Neuronal stem cell (in vitro differentiated cells): ENCODE results near the gene CHM.
"Not testable (repeated sequence)": the region's sequence is repeated elsewhere in the genome, so short reads cannot be mapped to it uniquely, and the experiment has no call there.

ENCODE experiments used
- DNase-seq: peaks from one replicate; pipeline ENCODE4 v3.0.0-alpha.2; 2013; ENCODE audit warnings: low spot score
- H2AFZ ChIP-seq: one replicate; pipeline ENCODE4 v1.6.1; 2013; ENCODE audit warnings: mild to moderate bottlenecking, low read length, inconsistent platforms
- H2AK5ac ChIP-seq: 2 replicates; pipeline ENCODE4 v1.6.1; 2013; ENCODE audit warnings: low read depth, mild to moderate bottlenecking, inconsistent platforms, low read length, moderate library complexity, mixed read lengths
- H2BK120ac ChIP-seq: 2 replicates; pipeline ENCODE4 v1.6.1; 2013; ENCODE audit warnings: low read depth, mild to moderate bottlenecking, inconsistent platforms, low read length, moderate library complexity, mixed read lengths
- H2BK12ac ChIP-seq: one replicate; pipeline ENCODE4 v1.6.1; 2013; ENCODE audit warnings: low read length, inconsistent platforms
- H2BK15ac ChIP-seq: 2 replicates; pipeline ENCODE4 v1.6.1; 2013; ENCODE audit warnings: mild to moderate bottlenecking, low read length, inconsistent platforms, mixed read lengths
- H2BK5ac ChIP-seq: one replicate; pipeline ENCODE4 v1.6.1; 2013; ENCODE audit warnings: inconsistent platforms, mild to moderate bottlenecking, low read length, moderate library complexity
- H3K14ac ChIP-seq: one replicate; pipeline ENCODE4 v1.6.1; 2013; ENCODE audit warnings: low read length, inconsistent platforms
- H3K18ac ChIP-seq: 2 replicates; pipeline ENCODE4 v1.6.1; 2013; ENCODE audit warnings: low read length, inconsistent platforms
- H3K23ac ChIP-seq: 2 replicates; pipeline ENCODE4 v1.6.1; 2013; ENCODE audit warnings: low read depth, mild to moderate bottlenecking, mixed read lengths, low read length, inconsistent platforms; ENCODE audit not compliant: poor library complexity
- H3K27ac ChIP-seq: replicated peaks from 3 replicates; pipeline ENCODE4 v1.5.1; 2013; ENCODE audit warnings: low read length, inconsistent platforms
- H3K27me3 ChIP-seq, 3 experiments: 2 replicates each; pipeline ENCODE4 v1.6.1; 2013; ENCODE audit warnings: low read length in 3 of 3, mild to moderate bottlenecking in 2 of 3, inconsistent platforms in 1 of 3, low read depth in 1 of 3, mixed read lengths in 1 of 3, moderate library complexity in 1 of 3; ENCODE audit not compliant: control insufficient read depth in 3 of 3, insufficient read depth in 3 of 3
- H3K36me3 ChIP-seq, 2 donors: replicated peaks in 1 of 2; 2 replicates each; pipeline ENCODE4 v1.6.1; 2013; ENCODE audit warnings: low read length in 2 of 2; ENCODE audit not compliant: control insufficient read depth in 2 of 2, insufficient read depth in 2 of 2
- H3K4ac ChIP-seq: 2 replicates; pipeline ENCODE4 v1.6.1; 2013; ENCODE audit warnings: inconsistent platforms, mild to moderate bottlenecking, low read length, moderate library complexity
- H3K4me1 ChIP-seq, 2 donors: 1 replicate in 1 of 2; 2 replicates in 1 of 2; pipeline ENCODE4 v1.6.1; 2013; ENCODE audit warnings: low read length in 2 of 2, low read depth in 1 of 2; ENCODE audit not compliant: control insufficient read depth in 2 of 2, insufficient read depth in 1 of 2
- H3K4me2 ChIP-seq: one replicate; pipeline ENCODE4 v1.6.1; 2013; ENCODE audit warnings: mild to moderate bottlenecking, low read length, inconsistent platforms; ENCODE audit not compliant: insufficient read depth, poor library complexity, severe bottlenecking
- H3K4me3 ChIP-seq, 2 donors: 2 replicates each; pipeline ENCODE4 v1.5.1; 2013; ENCODE audit warnings: low read length in 2 of 2, mild to moderate bottlenecking in 2 of 2, inconsistent platforms in 1 of 2, moderate library complexity in 1 of 2
- H3K79me1 ChIP-seq: one replicate; pipeline ENCODE4 v1.6.1; 2013; ENCODE audit warnings: low read depth, mild to moderate bottlenecking, inconsistent platforms, low read length, moderate library complexity
- H3K9ac ChIP-seq: one replicate; pipeline ENCODE4 v1.6.1; 2013; ENCODE audit warnings: mild to moderate bottlenecking, low read depth, low read length, inconsistent platforms; ENCODE audit not compliant: poor library complexity
- H3K9me3 ChIP-seq, 2 donors: replicated peaks in 1 of 2; 2 replicates each; pipeline versions ENCODE3 to v1.6.1; 2013; ENCODE audit warnings: low read length in 2 of 2, mild to moderate bottlenecking in 2 of 2, inconsistent platforms in 1 of 2, low read depth in 1 of 2, mixed read lengths in 1 of 2, moderate library complexity in 1 of 2; ENCODE audit not compliant: control insufficient read depth in 2 of 2, insufficient read depth in 1 of 2
- H4K8ac ChIP-seq: one replicate; pipeline ENCODE4 v1.6.1; 2013; ENCODE audit warnings: low read depth, mild to moderate bottlenecking, inconsistent platforms, low read length, moderate library complexity
- H4K91ac ChIP-seq: one replicate; pipeline ENCODE4 v1.6.1; 2013; ENCODE audit warnings: low read length, low read depth, mild to moderate bottlenecking, inconsistent platforms; ENCODE audit not compliant: poor library complexity
- WGBS, 2 donors: extraction: QIAGEN DNeasy Blood & Tissue Kit; methylation state at CpG; one replicate each; pipeline ENCODE4 v1.1.7; 2013; ENCODE audit warnings: missing lambda C conversion rate in 2 of 2, mixed read lengths in 1 of 2; ENCODE audit not compliant: insufficient read length in 2 of 2, insufficient replicate concordance in 1 of 2; ENCODE audit errors: extremely low coverage in 2 of 2; 5-methylcytosine and 5-hydroxymethylcytosine counted together

Gene CHM

GRCh38 chrX:85980286-85980685 is 67.1 kb downstream of the CHM start:
- H3K14ac ChIP-seq: no peak overlapping the region
- no CpG with 5 or more reads among the region's 1 CpG for WGBS, 2 donors

GRCh38 chrX:85977218-85977617 is 70.1 kb downstream of the CHM start:
- Histone ChIP-seq H3K9ac (no peak overlapping the region), H3K23ac (no peak overlapping the region), H3K36me3 (peaks cover 0 to 38% of the 10 kb centered on the region in 2 donors), H3K4me2 (no peak overlapping the region), H4K8ac (no peak overlapping the region), H3K4me1 (no peaks in the 10 kb centered on the region), H3K14ac (no peak overlapping the region), H3K27me3 (no peaks in the 10 kb centered on the region), H3K4ac (no peak overlapping the region), H2BK5ac (no peak overlapping the region), H3K18ac (no peak overlapping the region), H4K91ac (no peak overlapping the region), H3K4me3 (no peak overlapping the region), H3K27ac (no peak overlapping the region), H2BK12ac (no peak overlapping the region), H2AK5ac (no peak overlapping the region), H2BK120ac (no peak overlapping the region), H2BK15ac (no peak overlapping the region), H3K9me3 (no peaks in the 10 kb centered on the region), H3K79me1 (no peaks in the 10 kb centered on the region), H2AFZ (no peak overlapping the region)
- WGBS, 2 donors: no CpG with 5 or more reads among the region's 3 CpGs
- no peak for DNase-seq

More at GRCh38 chrX:85980286-85980685, 67.1 kb downstream of the CHM start:
- Histone ChIP-seq H2AFZ (no peak overlapping the region), H3K27me3 (no peaks in the 10 kb centered on the region), H3K9me3 (no peaks in the 10 kb centered on the region), H2BK12ac (no peak overlapping the region), H3K27ac (no peak overlapping the region), H2BK15ac (no peak overlapping the region), H3K9ac (no peak overlapping the region), H4K91ac (no peak overlapping the region), H2BK120ac (no peak overlapping the region), H3K18ac (no peak overlapping the region), H4K8ac (no peak overlapping the region), H3K4me2 (no peak overlapping the region), H3K4ac (no peak overlapping the region), H3K36me3 (peaks cover 0 to 33% of the 10 kb centered on the region in 2 donors), H3K4me3 (no peak overlapping the region), H2AK5ac (no peak overlapping the region), H2BK5ac (no peak overlapping the region), H3K4me1 (no peaks in the 10 kb centered on the region), H3K23ac (no peak overlapping the region), H3K79me1 (no peaks in the 10 kb centered on the region)
- no peak for DNase-seq

GRCh38 chrX:85972351-85972750 is 75.0 kb downstream of the CHM start:
- not testable (repeated sequence) for H3K4me1 ChIP-seq, H3K9me3 ChIP-seq, H3K23ac ChIP-seq, H4K91ac ChIP-seq, H2AK5ac ChIP-seq, H3K9ac ChIP-seq, DNase-seq, H3K4ac ChIP-seq, H3K27ac ChIP-seq, H3K4me3 ChIP-seq, H2AFZ ChIP-seq, H3K27me3 ChIP-seq, H3K14ac ChIP-seq, H2BK12ac ChIP-seq, H3K79me1 ChIP-seq, H2BK15ac ChIP-seq, H3K4me2 ChIP-seq, H2BK120ac ChIP-seq, H2BK5ac ChIP-seq, H4K8ac ChIP-seq, H3K18ac ChIP-seq
- no CpG with 5 or more reads among the region's 33 CpGs for WGBS, 2 donors
- H3K36me3 ChIP-seq: peaks cover 0 to 29% of the 10 kb centered on the region in 2 donors

GRCh38 chrX:85964744-85965143 is 82.6 kb downstream of the CHM start:
- Histone ChIP-seq H3K27ac (no peak overlapping the region), H3K27me3 (no peaks in the 10 kb centered on the region), H3K36me3 (no peaks in the 10 kb centered on the region), H3K4me2 (no peak overlapping the region), H2AFZ (no peak overlapping the region), H3K4me3 (no peak overlapping the region), H3K23ac (no peak overlapping the region), H3K4me1 (no peaks in the 10 kb centered on the region), H2BK120ac (no peak overlapping the region), H3K18ac (no peak overlapping the region), H3K14ac (no peak overlapping the region), H2BK5ac (no peak overlapping the region), H2BK15ac (no peak overlapping the region), H3K4ac (no peak overlapping the region), H3K79me1 (no peaks in the 10 kb centered on the region), H2AK5ac (no peak overlapping the region), H4K91ac (no peak overlapping the region), H2BK12ac (no peak overlapping the region), H3K9me3 (no peaks in the 10 kb centered on the region), H4K8ac (no peak overlapping the region), H3K9ac (no peak overlapping the region)
- no CpG with 5 or more reads among the region's 2 CpGs for WGBS, 2 donors
- DNase-seq: no peak
